ENCODE measurements around the gene GALNT2.

Gene GALNT2

GRCh38 chr1:230300322-230301301 is 233.6 kb downstream of the GALNT2 start:
- TF ChIP-seq EZH2phosphoT487 (conservative IDR thresholded peaks at IDR 0.05; ENCODE audit: low read length) (no peak), CTCF (IDR thresholded peaks at IDR 0.05; ENCODE audit: insufficient read depth, low read length, poor library complexity, severe bottlenecking) (no peak)
- Histone ChIP-seq H3K9me3 (ENCODE audit: insufficient read depth, low read length) (no peaks in the 10 kb centered on the region), H3K79me2 (ENCODE audit: insufficient read depth, low read length) (no peaks in the 10 kb centered on the region), H3K9me2 (replicated peaks; ENCODE audit: insufficient read depth, low read length) (no peaks in the 10 kb centered on the region), H3K9ac (ENCODE audit: low read length) (no peak overlapping the region), H3K27ac (ENCODE audit: low read depth, low read length) (no peak overlapping the region), H3K27me3 (ENCODE audit: low read length) (no peaks in the 10 kb centered on the region), H4K20me1 (ENCODE audit: low read depth, low read length) (no peaks in the 10 kb centered on the region), H3K36me3 (ENCODE audit: low read length) (no peaks in the 10 kb centered on the region), H3K4me2 (ENCODE audit: low read depth, low read length, poor library complexity, severe bottlenecking) (no peak overlapping the region), H3F3A (ENCODE audit: insufficient read depth) (no peaks in the 10 kb centered on the region), H3K4me3 (ENCODE audit: insufficient read depth, low read length, poor library complexity, severe bottlenecking) (no peak overlapping the region), H2AFZ (ENCODE audit: low read depth, low read length, severe bottlenecking) (no peak overlapping the region)

GRCh38 chr1:230301322-230301721 is 234.3 kb downstream of the GALNT2 start:
- Histone ChIP-seq H3K4me2 (ENCODE audit: low read depth, low read length, poor library complexity, severe bottlenecking) (no peak overlapping the region), H3K27me3 (ENCODE audit: low read length) (no peaks in the 10 kb centered on the region), H3K9me2 (replicated peaks; ENCODE audit: insufficient read depth, low read length) (no peaks in the 10 kb centered on the region), H3K79me2 (ENCODE audit: insufficient read depth, low read length) (no peaks in the 10 kb centered on the region), H3K9me3 (ENCODE audit: insufficient read depth, low read length) (no peaks in the 10 kb centered on the region), H3F3A (ENCODE audit: insufficient read depth) (no peaks in the 10 kb centered on the region), H3K36me3 (ENCODE audit: low read length) (no peaks in the 10 kb centered on the region), H2AFZ (ENCODE audit: low read depth, low read length, severe bottlenecking) (no peak overlapping the region), H3K27ac (ENCODE audit: low read depth, low read length) (no peak overlapping the region), H4K20me1 (ENCODE audit: low read depth, low read length) (no peaks in the 10 kb centered on the region), H3K4me3 (ENCODE audit: insufficient read depth, low read length, poor library complexity, severe bottlenecking) (no peak overlapping the region), H3K9ac (ENCODE audit: low read length) (no peak overlapping the region)
- TF ChIP-seq CTCF (IDR thresholded peaks at IDR 0.05; ENCODE audit: insufficient read depth, low read length, poor library complexity, severe bottlenecking) = no peak
- TF ChIP-seq EZH2phosphoT487 (conservative IDR thresholded peaks at IDR 0.05; ENCODE audit: low read length) = no peak

- Histone ChIP-seq H2AFZ (ENCODE audit: low read depth, low read length, severe bottlenecking) (no peak overlapping the region), H3K4me2 (ENCODE audit: low read depth, low read length, poor library complexity, severe bottlenecking) (no peak overlapping the region), H3K36me3 (ENCODE audit: low read length) (no peaks in the 10 kb centered on the region), H3F3A (ENCODE audit: insufficient read depth) (no peaks in the 10 kb centered on the region), H3K4me3 (ENCODE audit: insufficient read depth, low read length, poor library complexity, severe bottlenecking) (no peak overlapping the region), H3K27ac (ENCODE audit: low read depth, low read length) (no peak overlapping the region), H4K20me1 (ENCODE audit: low read depth, low read length) (no peaks in the 10 kb centered on the region), H3K79me2 (ENCODE audit: insufficient read depth, low read length) (no peaks in the 10 kb centered on the region), H3K9ac (ENCODE audit: low read length) (no peak overlapping the region), H3K9me2 (replicated peaks; ENCODE audit: insufficient read depth, low read length) (no peaks in the 10 kb centered on the region), H3K9me3 (ENCODE audit: insufficient read depth, low read length) (no peaks in the 10 kb centered on the region), H3K27me3 (ENCODE audit: low read length) (no peaks in the 10 kb centered on the region)
- TF ChIP-seq CTCF (IDR thresholded peaks at IDR 0.05; ENCODE audit: insufficient read depth, low read length, poor library complexity, severe bottlenecking) (no peak), EZH2phosphoT487 (conservative IDR thresholded peaks at IDR 0.05; ENCODE audit: low read length) (no peak)
These were observed 234.8 kb downstream of the GALNT2 start for GRCh38 chr1:230301822-230302221.
